HEK293 (cell line): ENCODE measurements around the gene MELTF.

Source experiments
- CTCF ChIA-PET: fragments of 350-600 bp; formaldehyde crosslinking; extraction: SDS; loops from one replicate; lab custom pipeline; 2021; ENCODE audit warnings: antibody characterized with exemption; lab: Yijun Ruan, JAX
- POLR2A ChIA-PET: fragments of 300-600 bp; formaldehyde crosslinking; extraction: SDS; loops from one replicate; lab custom pipeline; 2020; ENCODE audit warnings: antibody characterized with exemption, inconsistent platforms; lab: Yijun Ruan, JAX
- H3K27ac ChIP-seq: fragments of 200-500 bp; sonication (Bioruptor generic); 2 replicates; pipeline ENCODE4 v1.5.1; 2014; ENCODE audit warnings: low read depth, low read length, control low read depth, inconsistent platforms; ENCODE audit errors: extremely low read depth
- H3K36me3 ChIP-seq, 2 experiments: fragments of 200-500 bp in 1 of 2; sonication (Bioruptor generic) in 1 of 2; 1 replicate in 1 of 2; 2 replicates in 1 of 2; pipeline ENCODE4 v1.5.1; 2014 to 2017; ENCODE audit warnings: inconsistent platforms in 2 of 2, low read length in 2 of 2; ENCODE audit not compliant: control insufficient read depth in 2 of 2, insufficient read depth in 1 of 2
- H3K4me1 ChIP-seq: fragments of 200-500 bp; sonication (Bioruptor generic); 2 replicates; pipeline ENCODE4 v1.5.1; 2014; ENCODE audit warnings: mild to moderate bottlenecking, low read length, inconsistent platforms; ENCODE audit not compliant: control insufficient read depth, insufficient read depth
- H3K4me3 ChIP-seq: 2 replicates; pipeline ENCODE4 v1.5.1; 2011; ENCODE audit warnings: low read depth, mild to moderate bottlenecking, control low read depth, low read length, moderate library complexity
- H3K9me3 ChIP-seq: fragments of 200-500 bp; sonication (Bioruptor generic); 2 replicates; pipeline ENCODE4 v1.5.1; 2014; ENCODE audit warnings: low read depth, low read length, inconsistent platforms; ENCODE audit not compliant: control insufficient read depth, insufficient read depth
- EGR2 ChIP-seq: fragments of 450-650 bp; formaldehyde crosslinking; IDR thresholded peaks from 2 replicates; pipeline ENCODE4 v1.5.1; 2016; ENCODE audit warnings: low read depth, missing biosample characterization, missing genetic modification characterization
- GLI2 ChIP-seq: fragments of 450-650 bp; formaldehyde crosslinking; IDR thresholded peaks from 2 replicates; pipeline ENCODE4; 2017; ENCODE audit warnings: missing biosample characterization, missing genetic modification characterization, low read depth, borderline replicate concordance
- REPIN1 ChIP-seq: fragments of 450-650 bp; formaldehyde crosslinking; IDR thresholded peaks from 2 replicates; pipeline ENCODE4 v1.5.1; 2017; ENCODE audit warnings: missing biosample characterization, missing genetic modification characterization, low read depth
- REST ChIP-seq: fragments of 450-650 bp; formaldehyde crosslinking; IDR thresholded peaks from 2 replicates; pipeline ENCODE4 v1.5.1; 2016; ENCODE audit warnings: missing biosample characterization, missing genetic modification characterization
- ZBTB21 ChIP-seq: fragments of 450-650 bp; formaldehyde crosslinking; IDR thresholded peaks from 2 replicates; pipeline ENCODE4 v1.5.1; 2017; ENCODE audit warnings: missing biosample characterization, missing genetic modification characterization
- ZBTB7A ChIP-seq: fragments of 450-650 bp; formaldehyde crosslinking; IDR thresholded peaks from 2 replicates; pipeline ENCODE4 v1.5.1; 2016; ENCODE audit warnings: low read depth, missing biosample characterization, missing genetic modification characterization
- ZFHX2 ChIP-seq: fragments of 450-650 bp; formaldehyde crosslinking; conservative IDR thresholded peaks from 2 replicates; pipeline ENCODE4 v1.5.1; 2016; ENCODE audit warnings: missing biosample characterization, missing genetic modification characterization
- ZFP37 ChIP-seq: fragments of 450-650 bp; formaldehyde crosslinking; IDR thresholded peaks from 2 replicates; pipeline ENCODE4 v1.5.1; 2016; ENCODE audit warnings: missing biosample characterization, missing genetic modification characterization
- ZFP41 ChIP-seq: fragments of 450-650 bp; formaldehyde crosslinking; IDR thresholded peaks from 2 replicates; pipeline ENCODE4 v1.5.1; 2016; ENCODE audit warnings: missing biosample characterization, missing genetic modification characterization, borderline replicate concordance
- ZNF19 ChIP-seq: fragments of 450-650 bp; formaldehyde crosslinking; IDR thresholded peaks from 2 replicates; pipeline ENCODE4; 2016; ENCODE audit warnings: missing biosample characterization, missing genetic modification characterization, low read depth
- ZNF211 ChIP-seq: fragments of 450-650 bp; formaldehyde crosslinking; IDR thresholded peaks from 2 replicates; pipeline ENCODE4 v1.5.1; 2016; ENCODE audit warnings: low read depth, missing biosample characterization, missing genetic modification characterization
- ZNF23 ChIP-seq: fragments of 450-650 bp; formaldehyde crosslinking; IDR thresholded peaks from 2 replicates; pipeline ENCODE4 v1.5.1; 2016; ENCODE audit warnings: missing biosample characterization, missing genetic modification characterization, borderline replicate concordance
- ZNF239 ChIP-seq: fragments of 450-650 bp; formaldehyde crosslinking; IDR thresholded peaks from 2 replicates; pipeline ENCODE4 v1.5.1; 2016; ENCODE audit warnings: missing biosample characterization, missing genetic modification characterization
- ZNF248 ChIP-seq: fragments of 450-650 bp; formaldehyde crosslinking; IDR thresholded peaks from 2 replicates; pipeline ENCODE4 v1.5.1; 2017; ENCODE audit warnings: missing biosample characterization, missing genetic modification characterization
- ZNF26 ChIP-seq: fragments of 450-650 bp; formaldehyde crosslinking; IDR thresholded peaks from 2 replicates; pipeline ENCODE4 v1.5.1; 2016; ENCODE audit warnings: missing biosample characterization, missing genetic modification characterization
- ZNF280C ChIP-seq: fragments of 450-650 bp; formaldehyde crosslinking; IDR thresholded peaks from 2 replicates; pipeline ENCODE4 v1.5.1; 2016; ENCODE audit warnings: missing biosample characterization, missing genetic modification characterization
- ZNF366 ChIP-seq: fragments of 450-650 bp; formaldehyde crosslinking; conservative IDR thresholded peaks from 2 replicates; pipeline ENCODE4 v1.5.1; 2016; ENCODE audit warnings: missing biosample characterization, missing genetic modification characterization
- ZNF48 ChIP-seq: fragments of 450-650 bp; formaldehyde crosslinking; IDR thresholded peaks from 2 replicates; pipeline ENCODE4 v1.5.1; 2016; ENCODE audit warnings: missing biosample characterization, missing genetic modification characterization
- ZNF514 ChIP-seq: fragments of 450-650 bp; formaldehyde crosslinking; IDR thresholded peaks from 2 replicates; pipeline ENCODE4 v1.5.1; 2016; ENCODE audit warnings: missing biosample characterization, missing genetic modification characterization
- ZNF549 ChIP-seq: fragments of 450-650 bp; IDR thresholded peaks from 2 replicates; pipeline ENCODE4 v1.5.1; 2018; ENCODE audit warnings: missing biosample characterization, missing genetic modification characterization, mild to moderate bottlenecking, inconsistent platforms, moderate library complexity
- ZNF621 ChIP-seq: fragments of 450-650 bp; formaldehyde crosslinking; IDR thresholded peaks from 2 replicates; pipeline ENCODE4 v1.5.1; 2017; ENCODE audit warnings: missing biosample characterization, missing genetic modification characterization
- ZNF629 ChIP-seq: fragments of 450-650 bp; formaldehyde crosslinking; IDR thresholded peaks from 2 replicates; pipeline ENCODE4 v1.5.1; 2017; ENCODE audit warnings: missing biosample characterization, missing genetic modification characterization
- ZNF747 ChIP-seq: fragments of 450-650 bp; formaldehyde crosslinking; IDR thresholded peaks from 2 replicates; pipeline ENCODE4 v1.5.1; 2016; ENCODE audit warnings: missing biosample characterization, missing genetic modification characterization
- ZNF776 ChIP-seq: fragments of 450-650 bp; formaldehyde crosslinking; IDR thresholded peaks from 2 replicates; pipeline ENCODE4 v1.5.0; 2017; ENCODE audit warnings: missing biosample characterization, missing genetic modification characterization, borderline replicate concordance
- ZNF830 ChIP-seq: fragments of 450-650 bp; IDR thresholded peaks from 2 replicates; pipeline ENCODE4 v1.5.0; 2018; ENCODE audit warnings: missing biosample characterization, missing genetic modification characterization, low read depth, mild to moderate bottlenecking, moderate library complexity
- TF ChIP-seq, protein P1 (sequence below): fragments of 450-650 bp; formaldehyde crosslinking; IDR thresholded peaks from 2 replicates; pipeline ENCODE4 v1.5.1; 2016; ENCODE audit warnings: missing biosample characterization, missing genetic modification characterization
- TF ChIP-seq, protein P2 (sequence below): fragments of 450-650 bp; formaldehyde crosslinking; IDR thresholded peaks from 2 replicates; pipeline ENCODE4 v1.5.1; 2016; ENCODE audit warnings: missing biosample characterization, missing genetic modification characterization

Gene MELTF

GRCh38 chr3:197019535-197019934 lies 10.1 kb downstream of the MELTF start:
- Histone ChIP-seq H3K27ac (no peak overlapping the region), H3K4me1 (no peaks in the 10 kb centered on the region), H3K9me3 (no peaks in the 10 kb centered on the region), H3K4me3 (no peak overlapping the region), H3K36me3 (peaks cover 0 to 5% of the 10 kb centered on the region in 2 experiments; a peak in 1 of 3 replicates)
- TF ChIP-seq EGR2 (tag by site-specific recombination): no peak
- TF ChIP-seq ZNF830 (tag by site-specific recombination): no peak
- no peak for TF ChIP-seq ZBTB7A (tag by site-specific recombination)
- no peak for TF ChIP-seq ZNF514
- TF ChIP-seq GLI2: no peak
- no peak for TF ChIP-seq ZNF621 (tag by site-specific recombination)
- no peak for TF ChIP-seq ZNF211 (tag by site-specific recombination)
- no peak for TF ChIP-seq ZNF549 (tag by site-specific recombination)
- no peak for TF ChIP-seq ZNF26 (tag by site-specific recombination)
- no peak for TF ChIP-seq ZBTB21 (tag by site-specific recombination)
- no peak for TF ChIP-seq ZNF19 (tag by site-specific recombination)
- TF ChIP-seq REST (tag by site-specific recombination): no peak
- CTCF ChIA-PET: interaction anchor here (1.4 kb wide), 1 partner anchor 11 kb away, joined by 9 read pairs; the partner anchor contains the start of gene MELTF
- POLR2A ChIA-PET: interaction anchor here (0.6 kb wide), 1 partner anchor 160 kb away, joined by 3 read pairs; no protein-coding TSS in a partner anchor

- POLR2A ChIA-PET: interaction anchor here (0.6 kb wide), 1 partner anchor 161 kb away, joined by 3 read pairs; no protein-coding TSS in a partner anchor
- CTCF ChIA-PET: interaction anchor here (1.4 kb wide), 1 partner anchor 11 kb away, joined by 9 read pairs; the partner anchor contains the start of gene MELTF
These were observed 10.6 kb downstream of the MELTF start for GRCh38 chr3:197019021-197019420.

More at GRCh38 chr3:197019021-197019420, 10.6 kb downstream of the MELTF start:
- no peak overlapping the region for H3K4me3 ChIP-seq
- no peak overlapping the region for H3K27ac ChIP-seq
- no peaks in the 10 kb centered on the region for H3K36me3 ChIP-seq
- no peaks in the 10 kb centered on the region for H3K4me1 ChIP-seq
- no peak for TF ChIP-seq ZNF280C (tag by site-specific recombination)
- TF ChIP-seq, protein P1, sequence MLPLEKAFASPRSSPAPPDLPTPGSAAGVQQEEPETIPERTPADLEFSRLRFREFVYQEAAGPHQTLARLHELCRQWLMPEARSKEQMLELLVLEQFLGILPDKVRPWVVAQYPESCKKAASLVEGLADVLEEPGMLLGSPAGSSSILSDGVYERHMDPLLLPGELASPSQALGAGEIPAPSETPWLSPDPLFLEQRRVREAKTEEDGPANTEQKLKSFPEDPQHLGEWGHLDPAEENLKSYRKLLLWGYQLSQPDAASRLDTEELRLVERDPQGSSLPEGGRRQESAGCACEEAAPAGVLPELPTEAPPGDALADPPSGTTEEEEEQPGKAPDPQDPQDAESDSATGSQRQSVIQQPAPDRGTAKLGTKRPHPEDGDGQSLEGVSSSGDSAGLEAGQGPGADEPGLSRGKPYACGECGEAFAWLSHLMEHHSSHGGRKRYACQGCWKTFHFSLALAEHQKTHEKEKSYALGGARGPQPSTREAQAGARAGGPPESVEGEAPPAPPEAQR (tag by site-specific recombination): no peak
- TF ChIP-seq ZBTB7A (tag by site-specific recombination): no peak
- TF ChIP-seq ZNF211 (tag by site-specific recombination): no peak
- no peak for TF ChIP-seq ZNF629 (tag by site-specific recombination)
- no peak for TF ChIP-seq ZFP41
- no peak for TF ChIP-seq ZNF248
- no peak for TF ChIP-seq ZNF747 (tag by site-specific recombination)
- TF ChIP-seq, protein P2, sequence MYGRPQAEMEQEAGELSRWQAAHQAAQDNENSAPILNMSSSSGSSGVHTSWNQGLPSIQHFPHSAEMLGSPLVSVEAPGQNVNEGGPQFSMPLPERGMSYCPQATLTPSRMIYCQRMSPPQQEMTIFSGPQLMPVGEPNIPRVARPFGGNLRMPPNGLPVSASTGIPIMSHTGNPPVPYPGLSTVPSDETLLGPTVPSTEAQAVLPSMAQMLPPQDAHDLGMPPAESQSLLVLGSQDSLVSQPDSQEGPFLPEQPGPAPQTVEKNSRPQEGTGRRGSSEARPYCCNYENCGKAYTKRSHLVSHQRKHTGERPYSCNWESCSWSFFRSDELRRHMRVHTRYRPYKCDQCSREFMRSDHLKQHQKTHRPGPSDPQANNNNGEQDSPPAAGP: no peak
- TF ChIP-seq ZNF23: no peak
- no peak for TF ChIP-seq ZFHX2 (tag by site-specific recombination)
- TF ChIP-seq ZNF239 (tag by site-specific recombination): no peak
- no peak for TF ChIP-seq ZNF776 (tag by site-specific recombination)
- no peak for TF ChIP-seq ZNF48 (tag by site-specific recombination)
- TF ChIP-seq ZFP37 (tag by site-specific recombination): no peak
- no peak for TF ChIP-seq REPIN1 (tag by site-specific recombination)
- no peak for TF ChIP-seq ZNF366
- H3K9me3 ChIP-seq: no peaks in the 10 kb centered on the region
